CD4-positive, alpha-beta T cell (primary cell): ENCODE results near the gene CALM3. TPM values are rescaled to one million over a fixed set of nuclear protein-coding genes. Genes with fewer than 3 reads are reported as not detected.

Source experiments
- ATAC-seq: fragments of 200-7000 bp; cut with Tn5 transposase; one replicate; pipeline ENCODE4 v1.10.0; 2022; ENCODE audit warnings: mild to moderate bottlenecking; ENCODE audit not compliant: poor library complexity
- CTCF ChIA-PET: fragments of 350-600 bp; sonication (Branson Sonifier 250); formaldehyde crosslinking; loops from one replicate; lab custom pipeline; 2021; ENCODE audit warnings: antibody characterized with exemption, inconsistent platforms; lab: Charles Lee
- POLR2A ChIA-PET: fragments of 350-600 bp; sonication (Branson Sonifier 250); formaldehyde crosslinking; loops from one replicate; lab custom pipeline; 2021; ENCODE audit warnings: antibody characterized with exemption, inconsistent platforms; lab: Charles Lee
- DNase-seq, 14 experiments: peaks; one replicate each; pipeline ENCODE4 v3.0.0-alpha.2; 2013 to 2020; ENCODE audit warnings: mixed read lengths in 2 of 14
- H3K27ac ChIP-seq, 2 donors: one replicate each; pipeline versions ENCODE4 v1.5.1 to v1.7.0; 2013; ENCODE audit warnings: low read length in 2 of 2, low read depth in 1 of 2, mild to moderate bottlenecking in 1 of 2
- H3K27me3 ChIP-seq, 2 experiments: 1 replicate in 1 of 2; 2 replicates in 1 of 2; pipeline versions ENCODE4 v1.6.1 to v1.7.0; 2013; ENCODE audit warnings: low read length in 2 of 2, control low read depth in 1 of 2, mild to moderate bottlenecking in 1 of 2, moderate library complexity in 1 of 2; ENCODE audit not compliant: insufficient read depth in 2 of 2, control insufficient read depth in 1 of 2
- H3K36me3 ChIP-seq: one replicate; pipeline ENCODE4 v1.6.1; 2013; ENCODE audit warnings: low read length, control low read depth; ENCODE audit not compliant: insufficient read depth
- H3K4me1 ChIP-seq: one replicate; pipeline ENCODE4 v1.6.1; 2013; ENCODE audit warnings: low read length, control low read depth; ENCODE audit not compliant: insufficient read depth
- H3K4me3 ChIP-seq: one replicate; pipeline ENCODE4 v1.5.1; 2013; ENCODE audit warnings: mild to moderate bottlenecking, low read length, moderate library complexity
- H3K9me3 ChIP-seq, 2 experiments: 1 replicate in 1 of 2; 2 replicates in 1 of 2; pipeline versions ENCODE4 v1.6.1 to v1.7.0; 2013; ENCODE audit warnings: low read length in 2 of 2, mild to moderate bottlenecking in 2 of 2, control low read depth in 1 of 2, moderate library complexity in 1 of 2; ENCODE audit not compliant: control insufficient read depth in 1 of 2, insufficient read depth in 1 of 2
- H3K27ac Mint-ChIP-seq: one replicate; pipeline ENCODE4 v1.8.0; 2020; ENCODE audit warnings: mixed read lengths
- H3K27me3 Mint-ChIP-seq: one replicate; pipeline ENCODE4 v1.8.0; 2021; ENCODE audit warnings: mixed read lengths
- H3K36me3 Mint-ChIP-seq: one replicate; pipeline ENCODE4 v1.8.0; 2021; ENCODE audit warnings: low read depth, mixed read lengths
- H3K4me1 Mint-ChIP-seq: one replicate; pipeline ENCODE4 v1.8.0; 2021; ENCODE audit warnings: low read depth, mixed read lengths
- H3K4me3 Mint-ChIP-seq: one replicate; pipeline ENCODE4 v1.8.0; 2020; ENCODE audit warnings: mild to moderate bottlenecking, mixed read lengths
- H3K9me3 Mint-ChIP-seq: one replicate; pipeline ENCODE4 v1.8.0; 2020; ENCODE audit warnings: mixed read lengths
- CTCF ChIP-seq: fragments of 200-600 bp; IDR thresholded peaks from one replicate; pipeline ENCODE4 v1.8.0; 2022; ENCODE audit warnings: antibody characterized with exemption, mild to moderate bottlenecking
- intact Hi-C, 2 experiments: fragments of 100-400 bp; cut with DNase I in 1 of 2; cut with micrococcal nuclease in 1 of 2; formaldehyde crosslinking; loops; one replicate each; pipeline versions ENCODE4 v1.15.1 to v1.9.0; 2023 to 2025; cut with DNase I, micrococcal nuclease
- total RNA-seq, 174 experiments: library from RNA in 2 of 174; stranded (reverse) in 2 of 174; gene quantifications; one replicate each; pipeline ENCODE4 v1.2.3 and lab custom pipeline; 2021 to 2026

CALM3 gene
- total RNA-seq, 2 experiments from 2014 or later: 169 to 173 TPM

DNA sequence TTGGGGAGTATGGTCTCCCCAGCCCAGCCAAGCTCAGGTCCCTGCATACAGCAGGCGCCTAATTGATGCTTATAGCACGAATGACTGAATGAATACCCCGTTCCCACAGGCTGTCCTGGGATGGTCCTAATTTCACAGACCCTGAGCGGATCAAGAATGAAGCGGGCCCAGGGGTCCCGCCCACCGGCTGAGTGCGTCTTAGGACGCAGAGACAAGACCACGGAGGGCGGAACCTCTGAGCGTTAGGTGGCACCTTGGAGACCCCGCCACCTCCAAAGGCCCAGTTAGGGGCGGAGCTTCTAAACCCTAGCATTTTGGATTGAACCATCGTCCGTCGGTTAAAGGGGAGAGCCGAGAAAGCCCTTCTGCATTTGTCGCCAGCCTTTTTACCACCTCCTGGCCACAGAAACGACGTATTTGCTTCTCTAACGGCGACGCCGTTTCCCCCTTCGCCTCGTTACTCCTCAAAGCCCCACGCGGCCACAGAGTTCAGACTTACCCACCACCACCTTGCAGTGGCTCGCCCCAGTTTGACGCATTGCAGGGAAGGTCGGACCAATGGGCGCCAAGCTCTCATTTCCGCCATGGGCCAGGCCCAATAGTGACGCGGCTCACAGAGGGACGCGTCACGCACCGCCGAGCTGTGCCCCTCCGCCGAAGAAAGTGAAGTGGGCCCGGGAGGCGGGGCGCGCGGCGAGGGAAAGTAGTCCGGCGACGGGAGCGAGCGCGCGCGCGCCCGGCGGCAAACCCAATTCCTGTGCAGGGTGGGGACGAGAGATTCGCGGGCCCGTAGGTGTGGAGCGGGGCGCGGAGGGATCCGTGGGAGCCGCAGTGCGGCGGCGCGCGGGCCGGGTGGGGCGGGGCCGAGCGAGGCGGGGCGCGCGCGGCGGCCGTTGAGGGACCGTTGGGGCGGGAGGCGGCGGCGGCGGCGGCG, 479 bp upstream of the CALM3 start:
- Mint-ChIP-seq H3K4me1 (peaks cover 51% of the 10 kb centered on the region), H3K27ac (peak overlapping the region; percentile 100), H3K27me3 (no peaks in the 10 kb centered on the region), H3K9me3 (peaks cover 5% of the 10 kb centered on the region), H3K4me3 (peak overlapping the region; percentile 95), H3K36me3 (peaks cover 27% of the 10 kb centered on the region)
- H3K36me3 ChIP-seq: peaks cover 8% of the 10 kb centered on the region
- intact Hi-C loops: loop anchor here (1.0 to 10.0 kb wide), 7 partner anchors 14 to 674 kb away; partner anchors contain the start of genes AP2S1 (in 1 of the 2), DACT3 (in 1 of the 2), FKRP (in 1 of the 2) and INAFM1 (in 1 of the 2)
- ATAC-seq: peak; percentile 87
- no peaks in the 10 kb centered on the region for H3K27me3 ChIP-seq
- CTCF ChIA-PET: interaction anchor here (0.5 to 4.4 kb wide), 7 partner anchors 11 to 206 kb away, joined by 3 to 33 read pairs (median 10); partner anchors contain the start of gene DACT3
- DNase-seq: peak; percentile 96 to 99 (median 98)
- no peaks in the 10 kb centered on the region for H3K9me3 ChIP-seq
- TF ChIP-seq CTCF: no peak
- POLR2A ChIA-PET: interaction anchor here (0.8 to 5.0 kb wide), 30 partner anchors 12 to 1763 kb away, joined by 3 to 215 read pairs (median 6); partner anchors contain the start of genes AP2S1, ARHGAP35, DACT3 and FKRP
- H3K27ac ChIP-seq: peak overlapping the region; percentile 100
- H3K4me1 ChIP-seq: peaks cover 48% of the 10 kb centered on the region
- peak overlapping the region; percentile 100 for H3K4me3 ChIP-seq

- Histone ChIP-seq H3K27me3 (no peaks in the 10 kb centered on the region), H3K4me3 (peak overlapping the region; percentile 100), H3K4me1 (peaks cover 53% of the 10 kb centered on the region), H3K27ac (peak overlapping the region; percentile 48 to 58), H3K36me3 (peaks cover 28% of the 10 kb centered on the region), H3K9me3 (no peaks in the 10 kb centered on the region)
- ATAC-seq (peak; percentile 7), DNase-seq (peak in 5 of 14 experiments; percentile 31 to 52 (median 40))
- no peak for TF ChIP-seq CTCF
- Mint-ChIP-seq H3K4me3 (peak overlapping the region; percentile 95), H3K27me3 (no peaks in the 10 kb centered on the region), H3K27ac (peak overlapping the region; percentile 100), H3K36me3 (peaks cover 46% of the 10 kb centered on the region), H3K9me3 (peaks cover 5% of the 10 kb centered on the region), H3K4me1 (peaks cover 59% of the 10 kb centered on the region)
- ChIA-PET POLR2A (interaction anchor here (0.5 to 5.0 kb wide), 10 partner anchors 9 to 82 kb away, joined by 3 to 215 read pairs (median 8); partner anchors contain the start of gene DACT3), CTCF (interaction anchor here (0.6 to 4.4 kb wide), 4 partner anchors 11 to 59 kb away, joined by 4 to 33 read pairs (median 10); partner anchors contain the start of gene DACT3)
- intact Hi-C loops: loop anchor here in 1 of 2 experiments (5.0 to 10.0 kb wide), 4 partner anchors 145 to 672 kb away; partner anchors contain the start of genes AP2S1, FKRP, INAFM1 and STRN4
These were observed 1.5 kb downstream of the CALM3 start for GRCh38 chr19:46602392-46603194.
